Neutrophil (primary cell): ENCODE measurements around the gene RAI2.

Experiments
- H3K27ac ChIP-seq: fragments of 200-600 bp; sonication (generic); 2 replicates; pipeline ENCODE4 v1.5.1; 2016; ENCODE audit warnings: mild to moderate bottlenecking, moderate library complexity
- H3K27me3 ChIP-seq: fragments of 200-600 bp; sonication (generic); 2 replicates; pipeline ENCODE4 v1.6.0; 2016; ENCODE audit warnings: mild to moderate bottlenecking
- H3K36me3 ChIP-seq: fragments of 200-600 bp; sonication (generic); 2 replicates; pipeline ENCODE4 v1.5.1; 2017
- H3K4me1 ChIP-seq, 2 experiments: fragments of 200-600 bp in 1 of 2; sonication (generic) in 1 of 2; 1 replicate in 1 of 2; 2 replicates in 1 of 2; pipeline versions ENCODE4 v1.5.1 to v1.6.1; 2013 to 2016; ENCODE audit warnings: low read depth in 1 of 2, low read length in 1 of 2, mild to moderate bottlenecking in 1 of 2, moderate library complexity in 1 of 2; ENCODE audit not compliant: control insufficient read depth in 1 of 2, insufficient read depth in 1 of 2
- H3K4me3 ChIP-seq, 2 experiments: fragments of 200-600 bp in 1 of 2; sonication (generic) in 1 of 2; 1 replicate in 1 of 2; 2 replicates in 1 of 2; pipeline ENCODE4 v1.5.1; 2013 to 2016; ENCODE audit warnings: low read depth in 1 of 2, low read length in 1 of 2, mild to moderate bottlenecking in 1 of 2, moderate library complexity in 1 of 2
- H3K9me3 ChIP-seq: fragments of 200-600 bp; sonication (generic); 2 replicates; pipeline ENCODE4 v1.5.1; 2016
- CTCF ChIP-seq: fragments of 200-600 bp; sonication (generic); IDR thresholded peaks from 2 replicates; pipeline ENCODE4 v1.5.1; 2016; ENCODE audit warnings: antibody characterized with exemption

Gene RAI2

DNA sequence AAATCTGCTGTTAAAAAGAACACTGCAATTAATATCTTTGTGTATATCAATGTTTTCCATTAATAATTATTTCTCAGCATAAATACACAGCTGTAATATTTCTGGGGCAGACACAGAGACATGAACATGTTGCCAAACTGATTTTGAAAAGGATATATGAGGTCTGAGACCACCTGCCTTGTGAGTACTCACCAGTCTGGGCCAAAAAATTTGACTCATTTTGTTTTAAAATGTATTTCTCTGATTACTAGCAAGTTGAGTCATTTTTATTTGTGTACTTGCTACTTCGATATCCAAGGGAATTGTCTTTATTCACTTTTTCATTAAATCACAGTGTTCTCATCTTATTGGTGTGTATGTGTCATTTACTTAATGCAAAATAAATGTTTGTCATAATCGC, 8.5 kb upstream of the RAI2 start:
- Histone ChIP-seq H3K27me3 (peaks cover 28% of the 10 kb centered on the region), H3K4me1 (no peaks in the 10 kb centered on the region), H3K36me3 (no peaks in the 10 kb centered on the region), H3K9me3 (no peaks in the 10 kb centered on the region), H3K4me3 (no peak overlapping the region), H3K27ac (no peak overlapping the region)
- TF ChIP-seq CTCF: no peak

DNA sequence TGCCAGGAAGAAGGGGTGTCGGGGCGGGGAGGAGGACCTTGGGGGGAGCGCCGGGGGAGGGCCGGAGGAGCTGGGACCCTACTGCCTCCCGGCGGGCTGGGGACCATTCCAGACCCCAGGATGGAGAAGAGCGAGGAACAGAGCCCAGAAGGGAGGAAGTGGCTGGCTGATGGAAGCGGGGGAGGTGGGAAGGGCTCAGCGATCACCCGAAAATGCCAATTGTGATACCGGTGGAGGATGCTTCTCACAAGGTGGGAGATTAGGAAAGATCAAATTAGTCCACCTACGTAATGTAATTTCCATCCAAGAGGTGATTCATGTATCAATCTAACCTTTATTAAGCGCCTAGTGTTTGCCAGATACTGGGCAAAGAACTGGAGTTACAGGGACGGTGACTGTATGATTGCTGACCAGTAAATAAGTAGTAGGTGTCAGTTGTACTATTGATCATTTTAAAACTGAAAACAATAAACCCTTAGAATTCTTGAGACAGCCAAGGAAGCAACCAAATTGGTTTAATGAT, 452 bp upstream of the RAI2 start:
- H3K4me3 ChIP-seq: peak overlapping the region; percentile 3 to 60

DNA sequence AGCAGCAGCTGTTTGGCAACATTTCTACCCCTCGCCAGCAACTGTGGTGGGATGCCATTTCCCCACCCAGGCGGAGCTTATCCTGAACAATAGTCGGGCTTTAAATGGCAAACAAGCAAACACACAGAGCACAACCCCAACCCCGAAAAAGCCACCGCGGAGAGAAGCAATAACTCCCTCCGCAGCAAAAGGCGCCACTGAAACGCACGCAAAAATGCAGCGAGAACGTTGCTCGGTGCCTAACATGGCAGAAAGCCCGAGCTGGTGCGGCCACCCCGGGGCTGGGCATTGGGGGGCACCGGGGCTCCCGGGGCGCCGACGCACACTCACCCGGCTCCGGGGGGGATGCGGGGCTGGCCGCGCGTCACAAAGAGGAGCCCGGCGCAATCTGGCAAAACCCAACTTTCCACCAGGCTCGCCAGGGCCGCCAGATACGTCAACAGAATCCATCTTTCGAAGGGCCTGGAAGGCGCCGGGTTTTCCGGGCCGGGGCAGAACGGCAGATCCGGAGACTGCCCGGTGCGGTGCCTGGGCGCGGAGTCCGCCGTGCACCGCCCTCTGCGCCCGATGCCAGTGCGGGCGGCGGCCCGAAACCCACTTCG, 818 bp downstream of the RAI2 start:
- TF ChIP-seq CTCF: no peak

More for the DNA sequence above, 452 bp upstream of the RAI2 start:
- Histone ChIP-seq H3K36me3 (no peaks in the 10 kb centered on the region), H3K9me3 (no peaks in the 10 kb centered on the region), H3K27ac (no peak overlapping the region), H3K4me1 (peaks cover 0 to 3% of the 10 kb centered on the region in 2 experiments), H3K27me3 (peaks cover 96% of the 10 kb centered on the region)
- TF ChIP-seq CTCF: no peak

DNA sequence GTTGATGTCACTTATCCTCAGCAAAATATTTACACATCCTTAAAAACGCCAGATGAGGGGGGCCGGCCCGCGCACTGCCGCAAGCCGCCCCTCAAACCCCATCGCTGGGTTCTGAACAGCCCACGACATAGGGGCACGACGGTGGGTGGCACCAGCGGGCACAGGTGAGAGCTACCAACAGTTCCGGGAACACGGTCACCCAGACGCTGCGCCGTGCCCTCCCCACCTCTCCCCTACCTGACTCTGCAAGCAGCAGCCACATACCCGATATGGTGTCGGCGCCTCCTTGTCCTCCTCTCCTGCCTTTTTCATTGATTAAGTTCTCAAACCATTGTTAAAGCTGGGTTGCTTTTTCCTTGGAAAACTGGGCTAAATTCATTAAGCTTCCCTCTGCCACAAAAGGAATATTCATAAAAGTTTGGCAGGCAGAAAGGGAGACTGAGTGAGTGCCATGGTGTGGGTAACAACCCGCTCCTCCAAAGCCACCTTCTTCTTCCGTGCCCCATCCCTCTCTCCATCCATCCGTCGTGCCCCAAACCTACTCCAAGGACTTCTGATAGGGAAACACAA, 1.4 kb downstream of the RAI2 start:
- no peaks in the 10 kb centered on the region for H3K36me3 ChIP-seq
- peaks cover 97% of the 10 kb centered on the region for H3K27me3 ChIP-seq
- H3K9me3 ChIP-seq: no peaks in the 10 kb centered on the region
- peak overlapping the region; percentile 41 to 45 for H3K4me3 ChIP-seq
- H3K27ac ChIP-seq: no peak overlapping the region
- peaks cover 0 to 3% of the 10 kb centered on the region in 2 experiments for H3K4me1 ChIP-seq
- no peak for TF ChIP-seq CTCF

More for the DNA sequence above, 818 bp downstream of the RAI2 start:
- Histone ChIP-seq H3K36me3 (no peaks in the 10 kb centered on the region), H3K27me3 (peaks cover 97% of the 10 kb centered on the region), H3K4me1 (peaks cover 0 to 3% of the 10 kb centered on the region in 2 experiments), H3K4me3 (peak overlapping the region; percentile 41 to 45), H3K9me3 (no peaks in the 10 kb centered on the region), H3K27ac (no peak overlapping the region)

DNA sequence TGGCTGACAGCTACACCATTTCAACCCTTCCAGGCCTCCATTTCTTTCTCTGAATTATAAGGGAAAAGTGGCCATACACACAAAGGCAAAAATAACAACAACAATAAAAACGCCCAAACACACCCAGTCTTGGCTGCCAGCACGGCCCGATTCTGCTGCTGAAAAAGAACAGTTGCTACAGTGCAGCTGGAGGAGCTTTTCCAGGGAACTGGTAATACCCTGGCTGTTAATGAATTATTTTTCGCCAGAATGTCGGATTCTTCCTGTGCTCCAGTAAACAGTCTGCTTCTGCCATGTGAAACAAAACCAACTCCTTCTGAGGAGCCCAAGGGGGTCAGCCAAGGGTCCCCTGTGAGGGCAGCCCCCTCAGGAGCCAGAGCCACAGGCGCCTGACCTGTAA, 6.6 kb downstream of the RAI2 start:
- H3K36me3 ChIP-seq: no peaks in the 10 kb centered on the region
- no peak overlapping the region for H3K27ac ChIP-seq
- no peaks in the 10 kb centered on the region for H3K4me1 ChIP-seq
- peaks cover 84% of the 10 kb centered on the region for H3K27me3 ChIP-seq
- no peak overlapping the region for H3K4me3 ChIP-seq
- TF ChIP-seq CTCF: no peak
- no peaks in the 10 kb centered on the region for H3K9me3 ChIP-seq
